Right ventricle myocardium inferior (tissue), 1 donor: ENCODE data around the gene SEC62. TPM values are rescaled to one million over a fixed set of nuclear protein-coding genes. Genes with fewer than 3 reads are reported as not detected.

ENCODE experiments used
- ATAC-seq: fragments of 200-7000 bp; cut with Tn5 transposase; one replicate; pipeline ENCODE4 v1.9.1; 2020; ENCODE audit warnings: mild to moderate bottlenecking, moderate library complexity
- DNase-seq: peaks from one replicate; pipeline ENCODE4 v3.0.0; 2021; ENCODE audit errors: missing footprints
- intact Hi-C: fragments of 100-400 bp; cut with DNase I; formaldehyde crosslinking; loops from one replicate; pipeline ENCODE4 v1.11.0; 2022
- total RNA-seq: library from RNA; stranded (reverse); fragmentation: NEBNext Ultra II Directional; extraction: Animal tissue kit (Norgen Biotek cat#: 25700); gene quantifications from one replicate; pipeline ENCODE4 v1.2.1, GENCODE V29; 2021
- donor health status: DM: no; HTN: yes; CAD: no; lungs with severe emphysema.

SEC62 gene
- total RNA-seq, 1 donor from 2014 or later, result 78.0 TPM

GRCh38 chr3:169965562-169966427 is 812 bp upstream of the SEC62 start:
- intact Hi-C loops, result loop anchor here (1.0 to 10.0 kb wide), 3 partner anchors 102 to 217 kb away; partner anchors contain the start of genes MYNN and PHC3
- peak; percentile 4 for ATAC-seq

GRCh38 chr3:169966951-169967915 is 626 bp downstream of the SEC62 start:
- ATAC-seq, result peak; percentile 86
- intact Hi-C loops, result loop anchor here (1.0 to 10.0 kb wide), 3 partner anchors 104 to 215 kb away; partner anchors contain the start of genes MYNN and PHC3
- DNase-seq, result peak; percentile 85

More at GRCh38 chr3:169965562-169966427, 812 bp upstream of the SEC62 start:
- no peak for DNase-seq

- intact Hi-C loops, result loop anchor here (5.0 to 10.0 kb wide), 2 partner anchors 194 to 214 kb away; partner anchors contain the start of genes MYNN and PHC3
- no peak for DNase-seq
- ATAC-seq, result no peak
Measured at GRCh38 chr3:169968224-169968885, 1.7 kb downstream of the SEC62 start.

GRCh38 chr3:169969174-169970095 is 2.8 kb downstream of the SEC62 start:
- ATAC-seq, result no peak
- intact Hi-C loops, result loop anchor here (5.0 to 10.0 kb wide), 2 partner anchors 195 to 213 kb away; partner anchors contain the start of genes MYNN and PHC3

GRCh38 chr3:169970847-169971246 is 4.2 kb downstream of the SEC62 start:
- ATAC-seq, result no peak
- no peak for DNase-seq
- intact Hi-C loops, result no loop called here

More at GRCh38 chr3:169969174-169970095, 2.8 kb downstream of the SEC62 start:
- DNase-seq, result no peak

- ATAC-seq, result no peak
- DNase-seq, result no peak
- intact Hi-C loops, result no loop called here
Measured at GRCh38 chr3:169971522-169971921, 4.9 kb downstream of the SEC62 start.

- no peak for ATAC-seq
Measured at GRCh38 chr3:169980055-169980454, 13.4 kb downstream of the SEC62 start.

GRCh38 chr3:169984292-169984691 is 17.7 kb downstream of the SEC62 start:
- ATAC-seq, result no peak
- intact Hi-C loops, result no loop called here

More at GRCh38 chr3:169980055-169980454, 13.4 kb downstream of the SEC62 start:
- DNase-seq, result no peak
- intact Hi-C loops, result no loop called here

GRCh38 chr3:169990431-169990830 is 23.8 kb downstream of the SEC62 start:
- no peak for ATAC-seq
- intact Hi-C loops, result no loop called here

More at GRCh38 chr3:169984292-169984691, 17.7 kb downstream of the SEC62 start:
- DNase-seq, result no peak

GRCh38 chr3:169992156-169992555 is 25.5 kb downstream of the SEC62 start:
- DNase-seq, result no peak
- intact Hi-C loops, result no loop called here
- ATAC-seq, result peak; percentile 63

More at GRCh38 chr3:169990431-169990830, 23.8 kb downstream of the SEC62 start:
- no peak for DNase-seq

- ATAC-seq, result no peak
- DNase-seq, result no peak
- intact Hi-C loops, result no loop called here
Measured at GRCh38 chr3:169992781-169993180, 26.2 kb downstream of the SEC62 start.

- DNase-seq (no peak), ATAC-seq (no peak)
- intact Hi-C loops, result no loop called here
Measured at GRCh38 chr3:169993761-169994160, 27.2 kb downstream of the SEC62 start.

GRCh38 chr3:169996063-169996462 is 29.5 kb downstream of the SEC62 start:
- ATAC-seq (no peak), DNase-seq (no peak)
- intact Hi-C loops, result no loop called here

GRCh38 chr3:169998668-169999131 is 32.1 kb downstream of the SEC62 start:
- DNase-seq (no peak), ATAC-seq (no peak)
- intact Hi-C loops, result no loop called here

GRCh38 chr3:169999433-169999832 is 32.8 kb downstream of the SEC62 start:
- no peak for ATAC-seq
- DNase-seq, result no peak
- intact Hi-C loops, result no loop called here

- intact Hi-C loops, result no loop called here
- DNase-seq (no peak), ATAC-seq (no peak)
Measured at GRCh38 chr3:170000051-170000450, 33.4 kb downstream of the SEC62 start.

- DNase-seq, result no peak
- ATAC-seq, result no peak
- intact Hi-C loops, result no loop called here
Measured at GRCh38 chr3:170002231-170002630, 35.6 kb downstream of the SEC62 start.
